ENCODE measurements around the gene PCA3.

DNA sequence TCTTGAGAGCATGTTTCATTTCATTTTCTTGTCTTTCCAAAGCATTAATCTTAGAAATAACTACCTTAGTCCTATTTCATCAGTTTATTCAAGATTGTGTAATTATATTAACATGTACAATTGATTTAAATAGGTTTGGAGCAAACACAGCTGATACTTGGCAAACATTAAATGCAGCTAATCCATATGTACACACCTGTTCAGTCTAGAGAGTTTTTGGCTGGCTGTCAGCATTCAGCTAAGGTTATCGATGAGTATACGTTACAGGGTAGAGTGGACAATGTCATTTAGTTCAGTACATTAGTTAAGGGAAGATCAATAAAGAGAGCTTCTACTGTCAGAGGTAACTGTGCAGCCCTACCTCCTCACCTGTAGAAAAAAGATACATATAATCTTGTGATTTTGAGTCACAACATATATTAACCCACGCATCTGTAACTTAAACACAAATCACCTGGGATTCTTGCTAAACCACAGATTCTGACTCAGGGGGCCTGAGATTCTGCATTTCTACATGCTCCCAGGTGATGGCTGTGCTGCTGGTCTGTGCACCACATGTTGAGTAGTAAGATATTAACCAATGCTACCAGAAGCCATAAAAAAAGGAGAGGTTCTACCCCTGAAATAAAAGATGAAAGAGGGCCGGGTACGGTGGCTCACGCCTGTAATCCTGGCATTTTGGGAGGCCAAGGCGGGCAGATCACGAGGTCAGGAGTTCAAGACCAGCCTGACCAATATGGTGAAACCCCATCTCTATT is 34.1 kb upstream of the PCA3 start:
- no peak for TF ChIP-seq SIN3A (IDR thresholded peaks at IDR 0.05; ENCODE audit: low read depth, low read length)
- no peak for TF ChIP-seq RAD21 (IDR thresholded peaks at IDR 0.05; ENCODE audit: insufficient read depth, low read depth, low read length)
- no peak for TF ChIP-seq FOS (IDR thresholded peaks at IDR 0.05; ENCODE audit: borderline replicate concordance, extremely low read depth, insufficient read length)
- TF ChIP-seq, protein P1, sequence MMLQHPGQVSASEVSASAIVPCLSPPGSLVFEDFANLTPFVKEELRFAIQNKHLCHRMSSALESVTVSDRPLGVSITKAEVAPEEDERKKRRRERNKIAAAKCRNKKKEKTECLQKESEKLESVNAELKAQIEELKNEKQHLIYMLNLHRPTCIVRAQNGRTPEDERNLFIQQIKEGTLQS (IDR thresholded peaks at IDR 0.05; ENCODE audit: borderline replicate concordance, extremely low read depth, low read depth, low read length), result no peak
- no peak for TF ChIP-seq ZNF274 (IDR thresholded peaks at IDR 0.05; ENCODE audit: insufficient read depth, insufficient read length)
- TF ChIP-seq ZSCAN29 (IDR thresholded peaks at IDR 0.05), result no peak
- TF ChIP-seq, protein P2, sequence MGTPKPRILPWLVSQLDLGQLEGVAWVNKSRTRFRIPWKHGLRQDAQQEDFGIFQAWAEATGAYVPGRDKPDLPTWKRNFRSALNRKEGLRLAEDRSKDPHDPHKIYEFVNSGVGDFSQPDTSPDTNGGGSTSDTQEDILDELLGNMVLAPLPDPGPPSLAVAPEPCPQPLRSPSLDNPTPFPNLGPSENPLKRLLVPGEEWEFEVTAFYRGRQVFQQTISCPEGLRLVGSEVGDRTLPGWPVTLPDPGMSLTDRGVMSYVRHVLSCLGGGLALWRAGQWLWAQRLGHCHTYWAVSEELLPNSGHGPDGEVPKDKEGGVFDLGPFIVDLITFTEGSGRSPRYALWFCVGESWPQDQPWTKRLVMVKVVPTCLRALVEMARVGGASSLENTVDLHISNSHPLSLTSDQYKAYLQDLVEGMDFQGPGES (IDR thresholded peaks at IDR 0.05), result no peak
- TF ChIP-seq, protein P3, sequence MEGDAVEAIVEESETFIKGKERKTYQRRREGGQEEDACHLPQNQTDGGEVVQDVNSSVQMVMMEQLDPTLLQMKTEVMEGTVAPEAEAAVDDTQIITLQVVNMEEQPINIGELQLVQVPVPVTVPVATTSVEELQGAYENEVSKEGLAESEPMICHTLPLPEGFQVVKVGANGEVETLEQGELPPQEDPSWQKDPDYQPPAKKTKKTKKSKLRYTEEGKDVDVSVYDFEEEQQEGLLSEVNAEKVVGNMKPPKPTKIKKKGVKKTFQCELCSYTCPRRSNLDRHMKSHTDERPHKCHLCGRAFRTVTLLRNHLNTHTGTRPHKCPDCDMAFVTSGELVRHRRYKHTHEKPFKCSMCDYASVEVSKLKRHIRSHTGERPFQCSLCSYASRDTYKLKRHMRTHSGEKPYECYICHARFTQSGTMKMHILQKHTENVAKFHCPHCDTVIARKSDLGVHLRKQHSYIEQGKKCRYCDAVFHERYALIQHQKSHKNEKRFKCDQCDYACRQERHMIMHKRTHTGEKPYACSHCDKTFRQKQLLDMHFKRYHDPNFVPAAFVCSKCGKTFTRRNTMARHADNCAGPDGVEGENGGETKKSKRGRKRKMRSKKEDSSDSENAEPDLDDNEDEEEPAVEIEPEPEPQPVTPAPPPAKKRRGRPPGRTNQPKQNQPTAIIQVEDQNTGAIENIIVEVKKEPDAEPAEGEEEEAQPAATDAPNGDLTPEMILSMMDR (IDR thresholded peaks at IDR 0.05 in 2 of 3, conservative IDR thresholded peaks at IDR 0.05 in 1 of 3; ENCODE audit: control insufficient read depth in 2 of 3, extremely low read depth in 1 of 3, insufficient read depth in 1 of 3, low read depth in 3 of 3, low read length in 3 of 3), result no peak
- TF ChIP-seq EP300 (IDR thresholded peaks at IDR 0.05; ENCODE audit: borderline replicate concordance in 1 of 2, control insufficient read depth in 1 of 2, low read depth in 2 of 2, low read length in 2 of 2), result no peak
- TF ChIP-seq WRNIP1 (IDR thresholded peaks at IDR 0.05; ENCODE audit: borderline replicate concordance, low read depth, low read length), result no peak
- no peak for TF ChIP-seq SIX5 (IDR thresholded peaks at IDR 0.05; ENCODE audit: low read depth, low read length, severe bottlenecking)

Data from GM12878 (cell line).